PC-3 (cell line): Measurements from ENCODE around the gene TNKS1BP1. TPM values are rescaled to one million over a fixed set of nuclear protein-coding genes. Genes with fewer than 3 reads are reported as not detected.

Experiments
- ATAC-seq: fragments of 200-7000 bp; cut with Tn5 transposase; 2 replicates; pipeline ENCODE4 v1.9.1; 2020; ENCODE audit warnings: mild to moderate bottlenecking, moderate library complexity
- BruUV-seq: library from RNA; stranded (reverse); fragments of 400-500 nt; replicated peaks from 2 replicates; lab custom pipeline; 2021; lab: Mats Ljungman, UMichigan
- CTCF ChIA-PET: fragments of 300-600 bp; sonication (Branson Sonifier 250); formaldehyde crosslinking; loops from one replicate; lab custom pipeline; 2022; ENCODE audit warnings: antibody characterized with exemption; lab: Charles Lee
- POLR2A ChIA-PET: fragments of 300-600 bp; sonication (Branson Sonifier 250); formaldehyde crosslinking; loops from one replicate; lab custom pipeline; 2022; ENCODE audit warnings: antibody characterized with exemption; ENCODE audit not compliant: unreplicated experiment; lab: Charles Lee
- DNase-seq: peaks from one replicate; pipeline ENCODE4 v3.0.0-alpha.2; 2015
- H2AFZ ChIP-seq: fragments of 300-600 bp; sonication (generic); 2 replicates; pipeline ENCODE4 v1.6.0; 2016; ENCODE audit warnings: antibody characterized with exemption, low read length
- H3F3A ChIP-seq: fragments of 300-600 bp; sonication (generic); one replicate; pipeline ENCODE4 v1.6.0; 2017; ENCODE audit warnings: antibody characterized with exemption, low read length, control low read depth, mild to moderate bottlenecking; ENCODE audit not compliant: unreplicated experiment
- H3K27ac ChIP-seq: fragments of 300-600 bp; sonication (generic); 2 replicates; pipeline ENCODE4 v1.5.1; 2016; ENCODE audit warnings: mild to moderate bottlenecking, low read length
- H3K27me3 ChIP-seq: fragments of 300-600 bp; sonication (generic); 2 replicates; pipeline ENCODE4 v1.6.1; 2016; ENCODE audit warnings: low read length, mixed read lengths
- H3K36me3 ChIP-seq: fragments of 300-600 bp; sonication (generic); 2 replicates; pipeline ENCODE4 v1.6.1; 2016; ENCODE audit warnings: low read depth, mixed run types, low read length, mixed read lengths
- H3K4me1 ChIP-seq: fragments of 300-600 bp; sonication (generic); 2 replicates; pipeline ENCODE4 v1.5.1; 2016; ENCODE audit warnings: low read length; ENCODE audit not compliant: insufficient read depth
- H3K4me2 ChIP-seq: fragments of 300-600 bp; sonication (generic); 2 replicates; pipeline ENCODE4 v1.6.0; 2016; ENCODE audit warnings: low read length
- H3K4me3 ChIP-seq: fragments of 300-600 bp; sonication (generic); 2 replicates; pipeline ENCODE4 v1.5.1; 2016; ENCODE audit warnings: mild to moderate bottlenecking, low read length, mixed read lengths
- H3K79me2 ChIP-seq: fragments of 300-600 bp; sonication (generic); 2 replicates; pipeline ENCODE4 v1.6.1; 2017; ENCODE audit warnings: low read length, mixed read lengths
- H3K9ac ChIP-seq: fragments of 300-600 bp; sonication (generic); 2 replicates; pipeline ENCODE4 v1.6.0; 2016; ENCODE audit warnings: mild to moderate bottlenecking, low read length
- H3K9me2 ChIP-seq: fragments of 300-600 bp; sonication (generic); replicated peaks from 2 replicates; pipeline ENCODE4 v1.6.1; 2016; ENCODE audit warnings: mixed run types, low read length, mixed read lengths
- H3K9me3 ChIP-seq: fragments of 300-600 bp; sonication (generic); 2 replicates; pipeline ENCODE4 v1.6.1; 2016; ENCODE audit warnings: low read length, mixed read lengths
- H4K20me1 ChIP-seq: fragments of 300-600 bp; sonication (generic); 2 replicates; pipeline ENCODE4 v1.6.1; 2016; ENCODE audit warnings: low read length, mixed read lengths
- CTCF ChIP-seq: fragments of 300-600 bp; sonication (generic); conservative IDR thresholded peaks from 2 replicates; pipeline ENCODE4 v1.5.1; 2017; ENCODE audit warnings: antibody characterized with exemption, low read depth, mild to moderate bottlenecking, low read length
- EZH2 ChIP-seq: fragments of 300-600 bp; sonication (generic); IDR thresholded peaks from one replicate; pipeline ENCODE4 v1.6.1; 2017; ENCODE audit warnings: antibody characterized with exemption, mild to moderate bottlenecking, low read length; ENCODE audit not compliant: unreplicated experiment
- EZH2phosphoT487 ChIP-seq: fragments of 300-600 bp; sonication (generic); IDR thresholded peaks from 2 replicates; pipeline ENCODE4 v1.6.1; 2018; ENCODE audit warnings: mild to moderate bottlenecking, antibody characterized with exemption, low read length, borderline replicate concordance
- intact Hi-C: fragments of 100-400 bp; cut with micrococcal nuclease; formaldehyde crosslinking; loops from 2 replicates; pipeline ENCODE4 v1.9.0; 2023
- total RNA-seq: library from RNA; depleted of rRNA; stranded (reverse); fragments of >200 nt; gene quantifications from 2 replicates; pipeline ENCODE4 v1.2.3, GENCODE V29; 2014

TNKS1BP1 gene
- total RNA-seq, 1 experiment from 2014 or later, result 89.6 TPM

GRCh38 chr11:57313071-57313787 is 11.5 kb downstream of the TNKS1BP1 start:
- H3K9me2 ChIP-seq, result no peaks in the 10 kb centered on the region
- POLR2A ChIA-PET, result no interaction called here
- ATAC-seq, result no peak
- no peaks in the 10 kb centered on the region for H4K20me1 ChIP-seq
- H3K79me2 ChIP-seq, result peaks cover 25% of the 10 kb centered on the region
- no TSS peak for BruUV-seq
- TF ChIP-seq EZH2 (no peak), EZH2phosphoT487 (no peak), CTCF (no peak)
- H3K27ac ChIP-seq, result no peak overlapping the region
- no peaks in the 10 kb centered on the region for H3F3A ChIP-seq
- H3K4me2 ChIP-seq, result no peak overlapping the region
- intact Hi-C loops, result no loop called here
- peaks cover 37% of the 10 kb centered on the region for H3K4me1 ChIP-seq
- DNase-seq, result no peak
- H3K27me3 ChIP-seq, result no peaks in the 10 kb centered on the region
- H3K4me3 ChIP-seq, result no peak overlapping the region
- peaks cover 53% of the 10 kb centered on the region for H3K36me3 ChIP-seq
- no peak overlapping the region for H2AFZ ChIP-seq
- no peak overlapping the region for H3K9ac ChIP-seq
- CTCF ChIA-PET, result no interaction called here
- H3K9me3 ChIP-seq, result no peaks in the 10 kb centered on the region

- CTCF ChIA-PET, result no interaction called here
- Histone ChIP-seq H3K27me3 (no peaks in the 10 kb centered on the region), H3K4me2 (no peak overlapping the region), H3K9ac (no peak overlapping the region), H3K79me2 (peaks cover 28% of the 10 kb centered on the region), H3K9me2 (no peaks in the 10 kb centered on the region), H3K9me3 (no peaks in the 10 kb centered on the region), H2AFZ (no peak overlapping the region), H4K20me1 (0 out of 2 replicates have a peak, but pooled peaks cover 3% of the 10 kb centered on the region), H3F3A (no peaks in the 10 kb centered on the region), H3K36me3 (peaks cover 46% of the 10 kb centered on the region), H3K4me3 (no peak overlapping the region), H3K27ac (no peak overlapping the region), H3K4me1 (peaks cover 44% of the 10 kb centered on the region)
- ATAC-seq (no peak), DNase-seq (peak; percentile 15)
- TF ChIP-seq EZH2 (no peak), CTCF (no peak), EZH2phosphoT487 (no peak)
- POLR2A ChIA-PET, result no interaction called here
- BruUV-seq, result no TSS peak
- intact Hi-C loops, result no loop called here
These were observed 12.2 kb downstream of the TNKS1BP1 start for GRCh38 chr11:57312511-57313021.
